HG03439 (cell line): ENCODE results near the gene PCSK6.

Experiments
- ATAC-seq: cut with Tn5 transposase; IDR thresholded peaks from one replicate; pipeline ENCODE4 v1.9.1; 2021; ENCODE audit warnings: mild to moderate bottlenecking, moderate library complexity; ENCODE audit not compliant: unreplicated experiment

Gene PCSK6

DNA sequence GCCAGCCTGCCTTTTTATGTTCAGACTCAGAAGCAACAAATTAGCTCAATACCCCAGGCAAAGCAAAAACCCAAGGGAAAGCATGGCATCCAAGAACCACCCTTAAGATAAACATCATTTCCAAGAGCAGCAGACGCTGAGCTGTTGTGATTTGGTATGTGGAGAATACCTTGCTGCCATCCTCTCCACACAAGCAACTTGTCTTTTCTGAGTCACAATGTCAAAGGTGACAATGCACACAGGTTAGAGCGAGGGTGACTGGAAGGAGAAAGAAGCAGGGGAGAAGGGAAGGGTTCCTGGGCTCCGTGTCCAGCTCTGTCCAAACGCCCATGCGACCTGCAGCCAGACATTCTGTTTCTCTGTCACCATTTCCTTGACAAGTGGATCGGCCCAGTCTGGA is 6.0 kb downstream of the PCSK6 start:
- ATAC-seq: no peak

DNA sequence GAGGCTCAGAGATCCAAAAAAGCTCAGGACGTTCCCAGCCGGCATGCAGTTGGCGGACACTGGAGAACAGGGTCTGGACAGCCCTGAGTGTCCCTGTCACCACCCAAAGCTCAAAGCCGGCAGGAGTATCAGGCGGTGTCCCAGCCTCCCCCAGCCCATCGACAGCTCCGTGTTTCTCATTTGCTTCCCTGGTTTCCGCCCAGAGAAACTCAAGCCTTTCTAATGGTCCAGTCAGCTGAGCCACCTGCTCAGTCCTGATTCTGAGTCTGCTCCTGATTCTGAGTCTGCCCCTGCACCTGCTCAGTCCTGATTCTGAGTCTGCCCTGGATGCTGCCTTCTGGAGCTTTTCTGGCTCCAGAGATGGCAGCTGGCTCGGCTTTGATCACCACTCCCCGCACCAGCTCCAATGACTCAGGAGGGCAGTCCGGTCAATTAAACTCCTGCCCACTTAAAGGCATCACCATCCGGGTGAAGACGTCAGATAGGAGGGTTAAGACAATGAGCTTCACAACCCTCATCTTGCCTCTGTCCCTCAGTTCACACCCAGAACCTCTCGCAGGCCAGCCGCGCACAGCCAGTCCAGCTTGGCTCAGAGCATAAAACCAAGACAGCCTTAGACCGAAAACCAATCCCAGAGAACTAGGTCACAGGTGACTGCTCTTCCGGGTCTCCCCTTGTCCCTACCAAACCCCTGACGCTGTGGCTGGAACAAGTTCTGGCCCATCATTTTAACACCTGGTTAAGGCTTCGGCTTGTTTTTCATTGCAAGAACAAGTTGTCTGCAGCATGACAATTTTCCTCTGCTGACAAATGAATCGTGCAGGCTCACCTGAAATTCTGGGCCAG is 6.8 kb downstream of the PCSK6 start:
- no peak for ATAC-seq

DNA sequence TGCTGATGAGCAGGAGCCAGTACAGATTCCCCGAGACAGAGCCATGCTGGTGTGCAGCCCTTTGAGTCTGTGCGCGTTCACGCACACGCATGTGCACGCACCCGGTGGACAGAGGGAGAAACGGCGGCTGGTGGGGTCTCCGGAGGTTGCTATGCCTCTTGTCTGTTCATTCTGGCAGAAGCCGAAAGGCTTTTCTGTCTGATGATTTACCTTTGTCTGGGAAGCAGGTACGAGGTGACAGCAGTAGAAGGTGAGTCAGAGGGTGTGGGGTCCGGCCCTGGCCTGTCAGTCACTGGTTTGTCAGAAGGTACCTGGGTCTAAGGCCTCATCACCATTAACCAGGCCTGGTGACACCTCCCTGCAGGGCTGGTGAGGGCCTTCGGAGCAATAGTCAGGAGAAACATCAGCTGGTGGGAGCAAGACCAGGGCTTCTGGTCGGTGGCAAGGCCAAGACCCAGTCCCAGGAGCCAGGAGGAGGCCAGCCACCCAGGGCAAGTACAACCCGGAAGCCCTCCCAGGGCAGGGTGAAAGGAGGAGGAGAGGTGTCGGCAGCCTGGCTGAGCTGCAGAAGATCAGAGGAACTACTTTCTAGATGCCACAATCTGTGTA is 7.5 kb downstream of the PCSK6 start:
- ATAC-seq: no peak

DNA sequence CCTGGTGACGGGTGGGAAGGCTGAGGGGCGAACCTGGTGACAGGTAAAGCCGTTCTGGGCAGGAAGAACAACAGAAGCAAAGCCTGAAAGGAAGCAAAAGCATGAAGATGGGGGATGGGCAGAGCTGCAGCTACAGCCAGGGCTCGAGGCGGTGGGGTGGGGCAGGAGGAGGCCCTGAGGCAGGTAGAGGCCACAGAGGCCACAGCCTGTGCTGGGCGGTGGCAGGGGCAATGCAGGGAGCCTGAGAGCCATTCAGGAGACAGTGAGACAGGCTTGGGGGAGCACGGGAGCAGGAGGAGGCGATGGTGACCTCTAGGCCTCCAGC is 8.2 kb downstream of the PCSK6 start:
- no peak for ATAC-seq

DNA sequence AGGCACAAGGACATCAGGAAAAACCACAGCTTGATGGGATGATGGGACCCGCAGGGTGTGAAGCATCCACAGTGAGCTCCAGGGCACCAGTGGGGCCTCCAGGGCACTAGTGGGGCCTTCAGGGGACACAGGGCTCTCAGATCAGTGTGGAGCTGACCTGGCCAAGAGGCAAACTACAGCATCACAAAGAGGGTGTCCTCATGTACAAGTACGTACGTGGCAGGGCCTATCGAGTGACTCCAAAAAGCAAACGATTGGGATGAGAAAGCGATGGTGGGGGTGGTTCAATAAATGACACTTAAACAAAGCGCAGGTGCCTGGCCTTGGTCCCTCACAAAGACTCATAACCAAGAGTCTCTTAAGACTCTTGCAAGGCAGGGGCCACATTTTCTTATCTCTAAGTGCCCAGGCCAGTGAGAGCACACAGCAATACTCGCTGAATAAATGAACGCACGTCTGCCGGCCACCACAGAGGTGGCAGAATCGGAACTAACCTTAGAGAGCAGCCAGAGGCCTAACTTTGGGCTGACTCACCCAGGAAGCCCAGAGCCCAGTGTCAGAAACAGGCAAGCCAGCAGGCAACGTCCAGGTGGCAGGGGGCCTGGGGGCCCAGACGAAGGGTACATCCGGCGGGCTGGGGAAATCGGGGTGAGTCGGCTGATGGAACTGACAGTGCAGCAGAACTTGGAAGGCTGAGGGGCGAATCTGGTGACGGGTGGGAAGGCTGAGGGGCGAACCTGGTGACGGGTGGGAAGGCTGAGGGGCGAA is 8.7 kb downstream of the PCSK6 start:
- ATAC-seq: no peak

DNA sequence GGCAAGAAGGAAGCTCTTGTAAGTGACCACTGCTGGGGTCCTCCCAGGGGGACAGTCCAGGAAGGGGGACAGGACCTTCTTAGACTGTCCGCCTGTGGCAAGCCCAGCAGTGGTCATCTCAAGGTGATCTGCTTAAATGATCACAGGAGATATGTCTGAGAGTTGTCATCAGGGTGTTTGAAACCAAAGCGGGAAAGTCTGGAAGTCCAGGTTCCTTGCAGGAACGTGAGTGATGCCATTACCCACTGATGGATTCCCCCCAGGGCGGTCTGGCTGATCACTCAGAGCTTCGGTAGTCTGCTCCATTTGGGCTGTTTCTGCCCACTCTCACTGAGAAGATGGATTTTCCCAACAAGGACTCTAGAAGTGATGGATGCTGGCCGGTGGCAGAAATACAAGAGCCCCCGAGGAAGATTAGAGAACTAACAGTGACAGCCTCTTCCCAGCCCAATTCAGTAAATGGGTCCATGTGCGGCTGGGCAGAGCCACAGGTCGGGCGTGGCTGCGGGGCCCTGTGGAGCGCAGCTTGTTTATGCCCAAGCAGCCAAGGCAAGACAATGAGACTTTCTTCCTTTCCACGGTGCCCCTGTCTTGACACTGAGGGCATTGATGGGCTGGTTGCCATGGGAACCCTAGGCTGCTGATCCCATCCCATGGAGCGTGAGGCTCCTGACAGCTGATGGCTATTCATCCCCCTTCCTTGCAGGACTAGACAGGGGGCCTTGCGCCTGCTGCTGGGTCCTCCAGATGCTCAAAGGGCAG is 9.5 kb downstream of the PCSK6 start:
- ATAC-seq: no peak

DNA sequence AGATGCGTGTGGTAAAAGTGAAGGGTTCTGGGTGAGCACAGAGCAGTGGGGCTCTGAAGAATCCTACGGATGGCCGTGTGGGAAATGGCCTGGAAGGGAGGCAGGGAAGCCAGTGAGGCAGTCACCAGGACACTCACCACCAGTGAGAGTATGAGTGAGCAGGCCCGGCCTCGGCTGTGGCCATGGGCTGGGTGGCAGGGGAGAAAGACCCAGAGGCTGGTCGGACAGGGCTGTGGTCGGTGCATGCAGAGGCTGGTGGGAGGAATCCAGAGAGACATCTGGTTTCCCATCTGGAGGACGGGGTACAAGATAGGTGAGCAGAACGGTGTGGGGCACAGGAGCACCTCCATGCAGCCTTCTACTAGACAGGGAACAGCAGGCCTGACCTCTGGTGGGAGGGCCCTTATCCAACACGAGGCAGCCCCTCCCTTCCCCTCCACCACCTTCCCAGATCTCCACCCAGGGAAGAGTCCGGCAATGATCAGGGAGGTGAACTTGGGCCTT is 10.1 kb downstream of the PCSK6 start:
- ATAC-seq: no peak

DNA sequence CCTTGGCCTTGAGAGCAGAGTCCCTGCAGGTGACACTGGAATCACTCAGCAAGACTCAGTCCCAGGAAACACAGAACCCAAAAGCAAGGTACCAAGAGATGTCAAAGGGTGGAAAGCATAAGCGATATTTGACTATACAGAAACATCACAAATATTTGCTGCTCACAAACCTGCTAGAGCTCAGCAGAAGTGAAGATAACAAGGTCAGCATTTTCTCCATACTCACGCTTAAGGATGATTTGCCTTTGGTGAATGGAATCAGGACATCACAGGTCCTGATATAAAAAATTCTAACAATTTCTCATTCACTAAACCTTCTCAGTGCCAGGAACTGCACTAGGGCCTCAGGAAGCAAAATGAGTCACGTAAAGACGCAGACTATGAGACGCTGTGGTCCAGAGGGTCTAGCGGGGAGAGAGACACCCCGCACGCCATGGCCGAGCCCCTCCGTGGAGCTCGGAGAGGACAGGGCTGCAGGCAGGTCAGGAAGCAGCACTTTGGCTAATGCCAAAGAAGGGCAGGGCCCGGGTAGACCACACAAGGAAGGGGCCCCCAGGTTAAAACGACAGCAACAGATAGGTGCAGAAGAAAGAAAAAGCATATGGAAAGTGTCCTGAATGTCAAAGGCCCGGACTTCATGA is 10.7 kb downstream of the PCSK6 start:
- no peak for ATAC-seq

DNA sequence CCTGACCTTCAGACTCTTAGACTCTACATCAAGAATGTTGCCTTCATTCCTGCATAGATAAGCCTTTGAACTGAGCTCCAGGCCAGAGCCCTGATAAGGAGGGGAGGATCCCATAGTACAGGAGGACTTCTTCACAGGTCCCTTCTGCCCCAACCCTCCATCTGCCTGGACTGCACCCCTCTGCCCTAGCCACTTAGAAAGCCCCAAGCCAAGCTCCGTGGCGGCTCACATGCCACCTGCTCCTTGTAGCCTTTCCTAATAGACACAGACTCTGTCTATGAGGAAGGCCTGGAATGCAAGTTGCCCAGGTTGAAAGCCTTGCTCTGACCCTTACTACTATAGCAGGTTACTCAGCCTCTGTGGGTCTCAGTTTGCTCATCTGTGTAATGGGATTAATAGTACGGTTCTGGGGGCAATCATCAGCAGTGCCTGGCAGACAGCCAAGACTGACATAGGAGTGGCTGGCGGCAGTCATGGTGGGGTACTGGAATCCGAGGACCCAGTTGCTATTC is 11.6 kb downstream of the PCSK6 start:
- no peak for ATAC-seq

DNA sequence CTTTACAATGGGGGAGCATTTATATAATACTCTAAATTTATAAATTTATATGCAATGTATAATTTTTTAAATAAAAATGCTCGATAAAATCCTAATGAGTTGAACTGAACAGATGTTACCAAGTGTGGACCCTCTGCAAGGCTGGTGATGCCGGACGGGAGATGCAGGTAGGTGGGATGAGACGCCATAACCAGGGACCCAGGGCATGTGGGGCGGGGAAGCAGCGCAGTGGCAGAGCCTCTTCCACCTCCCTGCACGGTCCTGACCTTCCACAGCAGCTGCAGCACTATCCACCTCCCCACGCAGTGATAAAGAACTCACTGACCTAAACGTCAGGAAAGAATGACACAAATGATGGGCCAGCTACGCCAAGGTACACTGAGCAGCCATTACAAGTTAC is 12.8 kb downstream of the PCSK6 start:
- no peak for ATAC-seq

DNA sequence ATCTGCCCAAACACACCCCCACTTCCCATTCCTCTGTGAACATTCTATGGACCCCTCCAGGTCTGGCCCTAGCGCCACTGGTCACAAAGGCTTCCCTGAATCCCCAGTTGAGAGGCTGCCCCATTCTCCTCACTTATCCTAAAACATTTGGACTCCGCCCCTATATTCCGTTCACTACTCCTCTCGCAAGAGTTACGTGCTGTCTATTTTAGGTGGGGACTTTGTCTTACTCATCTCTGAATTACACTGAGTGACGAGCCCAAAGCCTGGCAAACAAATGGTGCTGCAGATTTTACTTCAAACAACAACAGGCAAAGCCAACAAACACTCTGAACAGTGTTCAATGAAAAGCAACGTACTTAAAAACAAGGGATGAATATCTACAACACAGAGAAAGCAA is 14.5 kb downstream of the PCSK6 start:
- ATAC-seq: no peak

DNA sequence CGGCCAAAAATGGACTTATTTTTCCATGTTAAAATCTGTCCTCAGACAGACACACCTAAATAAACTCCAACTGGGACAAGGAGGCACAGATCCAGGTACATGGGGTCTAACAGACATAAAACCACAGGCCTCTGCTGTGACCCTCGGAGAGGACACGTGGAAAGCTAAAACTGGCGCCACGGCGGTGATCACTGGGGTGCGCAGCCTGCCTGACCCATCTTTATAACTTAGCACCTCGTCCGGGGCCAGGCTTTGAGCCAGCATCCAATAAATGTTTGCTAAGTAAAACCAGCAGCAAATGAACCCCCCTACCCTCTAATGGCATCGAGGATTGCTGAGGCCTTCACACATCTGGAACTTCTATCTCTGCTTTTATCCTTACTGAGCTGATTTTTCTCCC is 15.3 kb downstream of the PCSK6 start:
- ATAC-seq: no peak

DNA sequence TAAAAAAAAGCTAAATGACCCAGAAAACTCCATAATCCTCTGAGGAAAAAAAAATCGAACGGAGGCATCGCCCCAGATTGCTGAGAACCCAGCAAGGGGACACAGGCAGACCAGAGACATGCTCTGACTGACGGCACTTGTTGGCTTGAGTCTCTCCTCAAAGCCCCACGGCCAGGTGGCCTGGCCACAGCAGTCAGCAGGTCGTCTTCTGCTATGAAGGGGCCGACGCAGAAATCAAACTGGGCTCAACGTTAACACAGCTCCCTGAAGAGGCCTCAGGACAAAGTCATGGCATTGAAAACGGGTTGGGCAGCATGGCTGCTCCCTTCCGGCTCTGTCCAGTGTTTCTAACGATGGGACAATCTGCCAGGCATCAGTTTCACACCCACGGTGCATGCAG is 17.5 kb downstream of the PCSK6 start:
- ATAC-seq: no peak

DNA sequence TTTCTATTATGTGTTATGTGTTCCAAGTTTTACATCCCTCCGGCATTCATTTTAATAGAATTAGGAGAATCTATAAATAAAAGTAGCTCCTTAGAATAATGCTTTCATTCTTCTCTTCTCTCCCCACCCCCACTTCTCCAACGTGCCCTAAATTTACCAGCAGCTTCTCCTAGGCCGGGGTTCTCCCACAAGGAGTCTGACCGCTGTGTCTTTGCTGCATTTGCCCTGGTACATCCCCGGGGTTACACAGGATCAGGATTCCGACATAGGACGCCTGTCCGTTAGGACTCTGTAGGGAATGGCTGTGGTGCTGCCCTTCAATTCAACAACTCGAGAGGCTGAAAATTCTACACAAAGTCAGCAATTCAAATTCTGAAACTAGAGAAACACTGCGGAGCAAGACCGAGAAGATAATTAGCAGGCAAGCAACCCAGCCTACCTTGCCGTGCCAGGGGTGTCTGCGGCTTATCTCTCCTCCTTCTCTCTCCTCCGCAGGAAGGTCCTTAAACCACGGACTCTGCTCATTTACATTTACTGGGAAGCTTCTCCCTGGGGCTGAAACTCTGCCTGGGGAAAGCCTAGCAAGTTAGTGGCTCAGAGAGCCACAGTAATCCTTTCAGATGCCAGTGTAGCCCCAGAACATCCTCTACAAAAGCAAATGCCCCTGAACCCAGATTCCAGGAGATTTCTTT is 18.8 kb downstream of the PCSK6 start:
- ATAC-seq: no peak

DNA sequence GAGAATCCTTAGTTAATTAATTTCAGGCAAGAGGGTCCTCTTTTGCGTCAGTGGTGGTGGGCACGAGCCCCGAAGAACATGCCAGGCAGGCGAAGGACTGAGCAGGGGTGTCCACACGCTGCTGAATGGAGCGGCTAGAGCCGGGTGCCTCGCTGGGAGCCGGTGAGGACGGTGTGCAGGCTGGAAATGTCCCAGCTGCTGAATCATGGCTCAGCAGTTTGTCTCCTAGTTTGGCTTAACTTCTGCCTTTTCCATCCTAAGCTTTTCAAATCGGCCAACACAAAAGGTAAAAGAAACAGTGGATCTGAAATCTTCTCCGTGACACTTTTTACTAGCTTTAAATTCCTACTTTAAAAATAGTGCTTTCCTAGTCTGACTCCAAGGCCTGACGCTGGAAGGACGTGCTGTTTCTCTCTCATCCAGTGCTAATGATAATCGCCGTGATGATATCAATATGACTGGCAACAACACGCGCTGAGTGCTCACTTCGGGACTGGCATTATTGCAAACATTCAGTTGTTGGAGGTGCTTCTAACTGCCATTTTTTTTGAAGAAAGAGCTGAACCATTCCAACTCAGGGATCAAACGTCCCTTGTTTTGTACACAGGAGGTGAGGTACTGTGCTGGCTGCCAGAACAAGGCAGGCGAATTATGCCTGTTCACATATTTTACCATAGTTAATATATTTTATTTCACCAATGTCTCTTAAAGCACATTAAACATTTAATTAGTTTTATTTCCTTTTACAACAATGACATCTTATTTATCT is 19.8 kb downstream of the PCSK6 start:
- ATAC-seq: no peak

DNA sequence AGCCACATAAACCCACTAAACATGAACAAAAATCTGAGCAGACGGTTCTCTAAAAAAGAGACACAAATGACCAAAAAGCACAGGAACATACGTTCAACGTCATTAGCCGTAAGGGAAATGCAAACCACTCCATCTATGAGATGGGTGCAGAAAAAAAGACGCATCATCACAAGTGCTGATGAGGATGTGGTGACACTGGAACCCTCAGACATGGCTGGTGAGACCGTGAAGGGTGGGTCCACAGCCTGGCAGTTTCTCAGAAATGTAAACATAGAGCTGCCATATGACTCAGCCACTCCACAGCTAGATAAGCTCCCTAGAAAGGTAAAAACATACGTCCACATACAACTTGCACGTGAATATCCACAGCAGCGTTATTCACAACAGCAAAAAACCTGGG is 23.3 kb downstream of the PCSK6 start:
- ATAC-seq: no peak

DNA sequence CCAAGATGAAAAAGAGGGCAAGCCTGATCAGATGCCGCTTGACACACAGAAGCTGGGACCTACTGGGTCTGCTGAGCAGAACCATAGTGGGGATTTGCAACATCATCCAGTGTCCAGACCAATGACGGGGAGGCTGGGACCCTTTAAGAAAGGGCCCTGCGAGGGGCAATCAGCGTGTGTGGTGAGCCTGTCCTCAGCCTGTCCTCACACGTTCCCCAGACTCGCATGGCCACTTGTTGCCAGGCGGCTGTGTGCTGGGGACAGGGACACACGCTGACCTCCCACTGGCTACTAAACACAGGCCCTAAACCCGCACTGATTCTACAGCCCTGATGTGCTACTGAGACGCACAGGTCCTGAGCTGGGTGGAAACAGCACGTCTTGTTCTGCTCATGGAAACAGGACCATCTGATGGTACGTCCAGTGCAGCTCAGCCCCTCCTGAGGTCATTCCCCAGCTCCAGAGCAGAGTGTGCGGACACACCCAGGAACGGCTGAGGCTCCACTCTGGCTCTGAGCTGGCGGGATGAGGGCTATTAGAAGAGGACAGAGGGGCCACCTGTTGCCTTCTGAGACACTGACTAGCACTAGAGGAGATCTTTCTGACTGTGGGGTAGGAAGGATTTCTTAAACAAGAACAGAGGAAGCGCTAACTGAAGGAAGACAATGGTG is 24.4 kb downstream of the PCSK6 start:
- ATAC-seq: no peak

DNA sequence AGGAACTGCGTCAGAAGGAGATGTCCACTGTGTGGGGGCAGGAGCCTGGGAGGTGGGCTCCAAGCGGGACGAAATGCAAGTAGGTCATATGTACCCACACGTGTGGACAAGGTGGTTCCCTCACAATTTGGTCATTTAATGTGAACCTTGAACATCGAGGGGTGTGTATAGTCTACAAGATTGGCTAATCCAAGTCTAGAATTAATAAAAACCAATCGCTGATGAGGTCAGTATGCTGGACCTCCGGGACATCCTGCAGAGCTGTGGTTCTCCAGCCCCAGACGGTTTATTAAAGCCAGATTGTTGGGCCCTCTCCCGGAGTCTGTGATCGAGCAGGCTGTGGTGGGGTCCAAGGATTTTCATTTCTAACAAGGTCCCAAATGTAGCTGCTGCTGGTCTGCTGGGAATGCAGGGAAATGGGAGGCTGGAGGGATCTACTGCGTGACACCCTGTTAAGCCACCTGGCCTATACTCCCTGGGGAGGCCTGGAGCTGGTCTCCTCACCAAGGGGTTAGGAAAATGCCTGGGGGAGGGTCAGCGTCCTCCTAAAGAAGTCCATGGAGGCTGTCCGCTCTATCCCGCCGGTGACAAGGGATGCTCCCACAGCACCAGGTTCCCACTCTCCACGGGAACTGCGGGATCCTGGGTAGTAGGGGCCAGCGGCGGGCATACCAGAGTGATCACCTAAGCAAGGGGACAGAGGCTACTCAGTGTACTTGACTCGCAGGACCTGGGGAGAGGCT is 25.1 kb downstream of the PCSK6 start:
- ATAC-seq: no peak
